GM06990 (cell line): ENCODE results near the gene TMEM151A.

ENCODE experiments used
- DNase-seq: peaks from one replicate; pipeline ENCODE4 v3.0.0-alpha.2; 2011; ENCODE audit not compliant: insufficient read length; ENCODE audit errors: extremely low read depth
- H3K27me3 ChIP-seq: replicated peaks from 2 replicates; pipeline ENCODE4 v1.6.0; 2011; ENCODE audit warnings: low read length; ENCODE audit not compliant: control insufficient read depth, insufficient read depth
- H3K36me3 ChIP-seq: 2 replicates; pipeline ENCODE4 v1.5.1; 2011; ENCODE audit warnings: low read length; ENCODE audit not compliant: control insufficient read depth, insufficient read depth
- H3K4me3 ChIP-seq: replicated peaks from 2 replicates; pipeline ENCODE4 v1.5.1; 2011; ENCODE audit warnings: low read depth, mild to moderate bottlenecking, control low read depth, low read length
- TF ChIP-seq, protein P1 (sequence below): IDR thresholded peaks from 2 replicates; pipeline ENCODE4 v1.5.1; 2011; ENCODE audit warnings: low read length, control low read depth, mild to moderate bottlenecking, inconsistent platforms; ENCODE audit not compliant: insufficient read depth, poor library complexity, severe bottlenecking

TMEM151A gene

GRCh38 chr11:66279092-66279734 lies 12.5 kb upstream of the TMEM151A start:
- peaks cover 15% of the 10 kb centered on the region for H3K36me3 ChIP-seq

DNA sequence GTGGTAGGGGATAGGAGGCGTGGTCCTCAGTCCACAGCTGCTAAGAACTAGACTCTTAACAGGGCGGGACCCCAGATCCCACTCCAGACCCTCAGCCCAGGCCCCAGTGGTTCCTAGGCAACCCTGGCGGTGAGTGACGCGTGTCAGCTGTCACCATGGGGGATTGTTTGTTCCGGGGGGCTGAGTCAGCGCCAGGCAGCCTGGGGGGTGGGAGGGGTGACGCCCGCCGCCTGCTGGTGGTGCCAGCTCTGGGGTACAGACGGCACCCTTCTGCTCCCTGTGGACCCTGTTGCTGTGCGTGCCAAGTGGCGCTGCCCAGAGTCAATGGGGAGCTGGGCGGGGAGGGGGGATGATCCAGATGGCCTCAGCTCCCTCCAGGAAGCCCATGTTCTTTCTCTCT lies 11.3 kb upstream of the TMEM151A start:
- H3K27me3 ChIP-seq, result no peaks in the 10 kb centered on the region
- TF ChIP-seq, protein P1, sequence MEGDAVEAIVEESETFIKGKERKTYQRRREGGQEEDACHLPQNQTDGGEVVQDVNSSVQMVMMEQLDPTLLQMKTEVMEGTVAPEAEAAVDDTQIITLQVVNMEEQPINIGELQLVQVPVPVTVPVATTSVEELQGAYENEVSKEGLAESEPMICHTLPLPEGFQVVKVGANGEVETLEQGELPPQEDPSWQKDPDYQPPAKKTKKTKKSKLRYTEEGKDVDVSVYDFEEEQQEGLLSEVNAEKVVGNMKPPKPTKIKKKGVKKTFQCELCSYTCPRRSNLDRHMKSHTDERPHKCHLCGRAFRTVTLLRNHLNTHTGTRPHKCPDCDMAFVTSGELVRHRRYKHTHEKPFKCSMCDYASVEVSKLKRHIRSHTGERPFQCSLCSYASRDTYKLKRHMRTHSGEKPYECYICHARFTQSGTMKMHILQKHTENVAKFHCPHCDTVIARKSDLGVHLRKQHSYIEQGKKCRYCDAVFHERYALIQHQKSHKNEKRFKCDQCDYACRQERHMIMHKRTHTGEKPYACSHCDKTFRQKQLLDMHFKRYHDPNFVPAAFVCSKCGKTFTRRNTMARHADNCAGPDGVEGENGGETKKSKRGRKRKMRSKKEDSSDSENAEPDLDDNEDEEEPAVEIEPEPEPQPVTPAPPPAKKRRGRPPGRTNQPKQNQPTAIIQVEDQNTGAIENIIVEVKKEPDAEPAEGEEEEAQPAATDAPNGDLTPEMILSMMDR, result no peak
- H3K4me3 ChIP-seq, result no peak overlapping the region
- peaks cover 15% of the 10 kb centered on the region for H3K36me3 ChIP-seq
- no peak for DNase-seq

More at GRCh38 chr11:66279092-66279734, 12.5 kb upstream of the TMEM151A start:
- DNase-seq, result no peak
- Histone ChIP-seq H3K4me3 (no peak overlapping the region), H3K27me3 (no peaks in the 10 kb centered on the region)
- TF ChIP-seq, protein P1, result no peak

GRCh38 chr11:66281001-66281400 lies 10.7 kb upstream of the TMEM151A start:
- no peak overlapping the region for H3K4me3 ChIP-seq
- peaks cover 18% of the 10 kb centered on the region for H3K36me3 ChIP-seq
- TF ChIP-seq, protein P1, result no peak
- no peak for DNase-seq
- H3K27me3 ChIP-seq, result no peaks in the 10 kb centered on the region

GRCh38 chr11:66281776-66282467 lies 9.8 kb upstream of the TMEM151A start:
- DNase-seq, result no peak
- peaks cover 12% of the 10 kb centered on the region; the same call in 1 of the 2 replicates for H3K36me3 ChIP-seq
- no peak overlapping the region for H3K4me3 ChIP-seq
- H3K27me3 ChIP-seq, result no peaks in the 10 kb centered on the region
- TF ChIP-seq, protein P1, result no peak

- H3K4me3 ChIP-seq, result no peak overlapping the region
- H3K36me3 ChIP-seq, result peaks cover 12% of the 10 kb centered on the region
- TF ChIP-seq, protein P1, result peak; percentile 96
- DNase-seq, result peak; percentile 94
- no peaks in the 10 kb centered on the region for H3K27me3 ChIP-seq
These were observed 8.9 kb upstream of the TMEM151A start for GRCh38 chr11:66282468-66283455.
